ENCODE measurements around the gene ELFN1. TPM values are rescaled to one million over a fixed set of nuclear protein-coding genes. Genes with fewer than 3 reads are reported as not detected.

The ELFN1 gene
- total RNA-seq, 1 experiment from 2014 or later: 0.69 TPM

DNA sequence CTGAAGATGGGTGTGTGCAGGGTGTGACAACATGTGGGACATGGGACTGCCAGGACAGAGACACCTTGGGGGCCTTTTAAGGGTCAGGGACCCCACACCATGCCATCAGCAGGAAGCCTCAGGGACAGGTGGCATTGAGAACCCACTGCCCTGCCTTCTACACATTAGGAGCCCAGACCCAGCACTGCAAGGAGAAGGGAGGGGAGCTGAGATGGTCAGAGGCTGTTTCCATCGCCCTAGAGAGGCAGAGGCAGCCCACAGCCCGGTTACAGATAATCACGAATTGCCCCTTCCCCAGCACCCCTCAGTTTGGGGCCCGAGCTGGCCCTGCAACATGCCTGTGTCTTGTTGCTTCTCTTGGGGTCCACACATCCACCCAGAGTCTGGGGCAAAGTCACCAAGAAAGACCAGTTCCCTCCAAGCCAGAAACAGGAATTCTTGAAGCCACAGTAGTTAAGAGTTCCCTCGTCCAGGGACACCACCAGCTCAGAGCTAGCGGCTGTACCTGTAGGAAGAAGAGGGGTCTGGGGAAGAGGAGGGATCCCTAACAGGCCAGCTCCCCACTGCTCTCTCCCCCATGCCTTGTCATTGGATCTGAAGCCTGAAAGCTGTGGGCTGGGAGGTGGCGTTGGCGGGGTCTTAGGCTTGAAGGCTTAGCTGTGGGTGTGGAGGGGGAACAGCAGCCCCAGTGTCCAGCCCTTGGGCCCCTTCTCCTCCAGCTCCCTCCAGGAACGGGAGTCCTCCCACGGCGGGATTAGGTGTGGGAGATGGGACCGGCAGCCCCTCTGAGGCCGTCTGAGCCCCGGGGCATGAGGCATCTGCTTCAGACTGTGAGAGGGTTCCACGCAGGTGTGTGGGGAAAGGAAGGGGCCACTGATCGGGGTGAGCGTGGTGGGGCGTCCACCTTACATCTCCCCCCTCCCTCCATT is 44.8 kb upstream of the ELFN1 start:
- no peaks in the 10 kb centered on the region for H3K9me2 ChIP-seq (replicated peaks; ENCODE audit: low read length)
- H3K4me2 ChIP-seq (ENCODE audit: low read length): no peak overlapping the region
- DNase-seq (no peak), ATAC-seq (no peak)
- no TSS peak for BruUV-seq (replicated peaks)
- no peaks in the 10 kb centered on the region for H4K20me1 ChIP-seq (ENCODE audit: low read length)
- H3K27ac ChIP-seq (ENCODE audit: low read length): no peak overlapping the region
- H3K79me2 ChIP-seq (ENCODE audit: low read length): no peaks in the 10 kb centered on the region
- no peak overlapping the region for H3K9ac ChIP-seq (ENCODE audit: low read length)
- no peak overlapping the region for H3K4me3 ChIP-seq (ENCODE audit: low read length)
- H2AFZ ChIP-seq (ENCODE audit: low read length): no peak overlapping the region
- H3K4me1 ChIP-seq (ENCODE audit: insufficient read depth, low read length): no peaks in the 10 kb centered on the region
- TF ChIP-seq EZH2phosphoT487 (IDR thresholded peaks at IDR 0.05; ENCODE audit: borderline replicate concordance, low read length): no peak
- TF ChIP-seq, protein P1, sequence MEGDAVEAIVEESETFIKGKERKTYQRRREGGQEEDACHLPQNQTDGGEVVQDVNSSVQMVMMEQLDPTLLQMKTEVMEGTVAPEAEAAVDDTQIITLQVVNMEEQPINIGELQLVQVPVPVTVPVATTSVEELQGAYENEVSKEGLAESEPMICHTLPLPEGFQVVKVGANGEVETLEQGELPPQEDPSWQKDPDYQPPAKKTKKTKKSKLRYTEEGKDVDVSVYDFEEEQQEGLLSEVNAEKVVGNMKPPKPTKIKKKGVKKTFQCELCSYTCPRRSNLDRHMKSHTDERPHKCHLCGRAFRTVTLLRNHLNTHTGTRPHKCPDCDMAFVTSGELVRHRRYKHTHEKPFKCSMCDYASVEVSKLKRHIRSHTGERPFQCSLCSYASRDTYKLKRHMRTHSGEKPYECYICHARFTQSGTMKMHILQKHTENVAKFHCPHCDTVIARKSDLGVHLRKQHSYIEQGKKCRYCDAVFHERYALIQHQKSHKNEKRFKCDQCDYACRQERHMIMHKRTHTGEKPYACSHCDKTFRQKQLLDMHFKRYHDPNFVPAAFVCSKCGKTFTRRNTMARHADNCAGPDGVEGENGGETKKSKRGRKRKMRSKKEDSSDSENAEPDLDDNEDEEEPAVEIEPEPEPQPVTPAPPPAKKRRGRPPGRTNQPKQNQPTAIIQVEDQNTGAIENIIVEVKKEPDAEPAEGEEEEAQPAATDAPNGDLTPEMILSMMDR (conservative IDR thresholded peaks at IDR 0.05; ENCODE audit: low read depth, low read length): no peak
- TF ChIP-seq EZH2 (IDR thresholded peaks at IDR 0.05; ENCODE audit: low read length, unreplicated experiment): no peak
- H3F3A ChIP-seq (ENCODE audit: low read length, unreplicated experiment): no peaks in the 10 kb centered on the region
- ChIA-PET CTCF (no interaction called here), POLR2A (ENCODE audit: unreplicated experiment) (interaction anchor here (0.5 kb wide), 1 partner anchor 38 kb away, joined by 3 read pairs; no protein-coding TSS in a partner anchor)
- H3K27me3 ChIP-seq (ENCODE audit: low read length): no peaks in the 10 kb centered on the region; the same call in 1 of the 2 replicates
- no peaks in the 10 kb centered on the region for H3K9me3 ChIP-seq (ENCODE audit: low read length)
- intact Hi-C loops (cut with micrococcal nuclease): no loop called here
- no peaks in the 10 kb centered on the region for H3K36me3 ChIP-seq (ENCODE audit: low read depth, low read length)

- H3K9me2 ChIP-seq (replicated peaks; ENCODE audit: low read length): no peaks in the 10 kb centered on the region
- no peaks in the 10 kb centered on the region for H4K20me1 ChIP-seq (ENCODE audit: low read length)
- CTCF ChIA-PET: interaction anchor here (0.6 kb wide), 1 partner anchor 421 kb away, joined by 6 read pairs; no protein-coding TSS in a partner anchor
- TF ChIP-seq, protein P1 (conservative IDR thresholded peaks at IDR 0.05; ENCODE audit: low read depth, low read length): no peak
- TF ChIP-seq EZH2phosphoT487 (IDR thresholded peaks at IDR 0.05; ENCODE audit: borderline replicate concordance, low read length): no peak
- TF ChIP-seq EZH2 (IDR thresholded peaks at IDR 0.05; ENCODE audit: low read length, unreplicated experiment): no peak
- no peak for DNase-seq
- H3K27ac ChIP-seq (ENCODE audit: low read length): no peak overlapping the region
- H3K4me2 ChIP-seq (ENCODE audit: low read length): no peak overlapping the region
- no peaks in the 10 kb centered on the region for H3F3A ChIP-seq (ENCODE audit: low read length, unreplicated experiment)
- no peak for ATAC-seq
- intact Hi-C loops (cut with micrococcal nuclease): no loop called here
- no peaks in the 10 kb centered on the region; the same call in 1 of the 2 replicates for H3K27me3 ChIP-seq (ENCODE audit: low read length)
- POLR2A ChIA-PET (ENCODE audit: unreplicated experiment): no interaction called here
- no peak overlapping the region for H3K4me3 ChIP-seq (ENCODE audit: low read length)
- no peaks in the 10 kb centered on the region for H3K79me2 ChIP-seq (ENCODE audit: low read length)
- H3K36me3 ChIP-seq (ENCODE audit: low read depth, low read length): no peaks in the 10 kb centered on the region
- H3K9me3 ChIP-seq (ENCODE audit: low read length): no peaks in the 10 kb centered on the region
- no TSS peak for BruUV-seq (replicated peaks)
- H3K4me1 ChIP-seq (ENCODE audit: insufficient read depth, low read length): no peaks in the 10 kb centered on the region
- H2AFZ ChIP-seq (ENCODE audit: low read length): no peak overlapping the region
- no peak overlapping the region for H3K9ac ChIP-seq (ENCODE audit: low read length)
These were observed 43.3 kb upstream of the ELFN1 start for GRCh38 chr7:1626769-1627168.
